ENCODE measurements around the gene BCAS1.

BCAS1 gene

DNA sequence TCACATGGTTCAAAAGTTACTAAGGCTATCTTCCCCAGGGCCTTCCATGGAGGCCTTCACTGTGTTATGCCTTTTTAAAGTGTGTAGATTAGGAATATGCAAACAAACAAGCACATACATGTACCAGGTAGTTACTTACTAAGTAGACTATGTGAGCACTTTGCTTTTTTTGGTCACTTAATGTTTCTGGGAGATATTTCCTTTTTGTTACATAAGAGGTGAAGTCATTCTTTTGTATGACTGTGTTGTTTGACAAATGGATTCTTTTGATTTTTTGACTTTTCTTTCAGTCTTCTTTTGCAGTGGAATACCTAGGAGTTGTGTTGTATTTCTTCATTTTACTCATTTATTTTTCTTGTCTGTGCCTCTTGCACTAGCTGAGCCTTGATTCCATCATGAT, 39.6 kb upstream of the BCAS1 start:
- Histone ChIP-seq H3K27me3 (ENCODE audit: low read depth, low read length) (no peaks in the 10 kb centered on the region), H2AFZ (ENCODE audit: low read depth, low read length) (no peak overlapping the region), H4K20me1 (ENCODE audit: insufficient read depth, low read length) (no peaks in the 10 kb centered on the region), H3K4me3 (ENCODE audit: low read length) (no peak overlapping the region), H3K9ac (ENCODE audit: low read length) (no peak overlapping the region), H3K4me1 (ENCODE audit: low read length) (peaks cover 9% of the 10 kb centered on the region), H3K4me2 (ENCODE audit: low read length) (no peak overlapping the region), H3K9me3 (ENCODE audit: insufficient read depth, low read length) (peaks cover 3% of the 10 kb centered on the region; the same call in 1 of the 2 replicates), H3K27ac (ENCODE audit: low read length) (no peak overlapping the region), H3K36me3 (replicated peaks; ENCODE audit: low read depth, low read length) (no peaks in the 10 kb centered on the region), H3K79me2 (ENCODE audit: low read length) (no peaks in the 10 kb centered on the region)
- TF ChIP-seq, protein P1, sequence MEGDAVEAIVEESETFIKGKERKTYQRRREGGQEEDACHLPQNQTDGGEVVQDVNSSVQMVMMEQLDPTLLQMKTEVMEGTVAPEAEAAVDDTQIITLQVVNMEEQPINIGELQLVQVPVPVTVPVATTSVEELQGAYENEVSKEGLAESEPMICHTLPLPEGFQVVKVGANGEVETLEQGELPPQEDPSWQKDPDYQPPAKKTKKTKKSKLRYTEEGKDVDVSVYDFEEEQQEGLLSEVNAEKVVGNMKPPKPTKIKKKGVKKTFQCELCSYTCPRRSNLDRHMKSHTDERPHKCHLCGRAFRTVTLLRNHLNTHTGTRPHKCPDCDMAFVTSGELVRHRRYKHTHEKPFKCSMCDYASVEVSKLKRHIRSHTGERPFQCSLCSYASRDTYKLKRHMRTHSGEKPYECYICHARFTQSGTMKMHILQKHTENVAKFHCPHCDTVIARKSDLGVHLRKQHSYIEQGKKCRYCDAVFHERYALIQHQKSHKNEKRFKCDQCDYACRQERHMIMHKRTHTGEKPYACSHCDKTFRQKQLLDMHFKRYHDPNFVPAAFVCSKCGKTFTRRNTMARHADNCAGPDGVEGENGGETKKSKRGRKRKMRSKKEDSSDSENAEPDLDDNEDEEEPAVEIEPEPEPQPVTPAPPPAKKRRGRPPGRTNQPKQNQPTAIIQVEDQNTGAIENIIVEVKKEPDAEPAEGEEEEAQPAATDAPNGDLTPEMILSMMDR (IDR thresholded peaks at IDR 0.05; ENCODE audit: low read depth, low read length) = no peak
- no peak for TF ChIP-seq EZH2phosphoT487 (IDR thresholded peaks at IDR 0.05; ENCODE audit: low read depth)

DNA sequence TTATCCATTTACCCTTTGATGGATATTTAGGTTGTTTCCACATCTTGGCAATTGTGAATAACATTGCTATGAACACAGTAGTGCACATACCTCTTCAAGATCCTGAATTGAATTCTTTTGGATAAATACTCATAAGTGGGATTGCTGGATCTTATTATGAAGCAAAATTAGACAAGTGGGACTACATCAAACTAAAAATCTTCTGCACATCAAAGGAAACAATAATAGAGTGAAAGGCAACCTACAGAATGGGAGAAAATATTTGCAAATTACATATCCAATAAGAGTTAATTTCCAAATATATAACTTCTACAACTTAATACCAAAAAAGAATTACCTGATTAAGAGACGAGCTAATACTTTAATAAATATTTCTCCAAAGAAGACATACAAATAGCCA, 38.4 kb upstream of the BCAS1 start:
- Histone ChIP-seq H3K36me3 (replicated peaks; ENCODE audit: low read depth, low read length) (no peaks in the 10 kb centered on the region), H3K27ac (ENCODE audit: low read length) (no peak overlapping the region), H4K20me1 (ENCODE audit: insufficient read depth, low read length) (no peaks in the 10 kb centered on the region), H3K27me3 (ENCODE audit: low read depth, low read length) (no peaks in the 10 kb centered on the region), H3K9ac (ENCODE audit: low read length) (no peak overlapping the region), H3K4me2 (ENCODE audit: low read length) (no peak overlapping the region), H3K79me2 (ENCODE audit: low read length) (no peaks in the 10 kb centered on the region), H2AFZ (ENCODE audit: low read depth, low read length) (no peak overlapping the region), H3K4me3 (ENCODE audit: low read length) (no peak overlapping the region), H3K9me3 (ENCODE audit: insufficient read depth, low read length) (peaks cover 3% of the 10 kb centered on the region; the same call in 1 of the 2 replicates), H3K4me1 (ENCODE audit: low read length) (peaks cover 9% of the 10 kb centered on the region)
- TF ChIP-seq, protein P1 (IDR thresholded peaks at IDR 0.05; ENCODE audit: low read depth, low read length) = no peak
- no peak for TF ChIP-seq EZH2phosphoT487 (IDR thresholded peaks at IDR 0.05; ENCODE audit: low read depth)

DNA sequence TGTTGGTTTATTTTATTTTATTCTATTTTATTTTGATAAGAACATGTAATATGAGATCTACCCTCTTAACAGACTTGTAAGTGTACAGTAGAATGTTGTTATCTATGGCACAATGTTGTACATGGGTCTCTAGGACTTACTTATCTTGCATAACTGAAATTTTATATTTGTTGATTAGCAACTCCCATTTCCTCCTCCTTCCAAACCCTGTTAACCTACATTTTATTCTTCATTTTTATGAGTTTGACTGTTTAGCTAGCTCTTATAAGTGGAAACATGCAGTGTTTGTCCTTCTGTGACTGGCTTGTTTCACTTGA, 37.9 kb upstream of the BCAS1 start:
- Histone ChIP-seq H3K27ac (ENCODE audit: low read length) (no peak overlapping the region), H3K4me3 (ENCODE audit: low read length) (no peak overlapping the region), H3K9me3 (ENCODE audit: insufficient read depth, low read length) (peaks cover 3% of the 10 kb centered on the region; the same call in 1 of the 2 replicates), H3K4me2 (ENCODE audit: low read length) (no peak overlapping the region), H3K4me1 (ENCODE audit: low read length) (peaks cover 13% of the 10 kb centered on the region), H4K20me1 (ENCODE audit: insufficient read depth, low read length) (no peaks in the 10 kb centered on the region), H3K79me2 (ENCODE audit: low read length) (no peaks in the 10 kb centered on the region), H2AFZ (ENCODE audit: low read depth, low read length) (no peak overlapping the region), H3K36me3 (replicated peaks; ENCODE audit: low read depth, low read length) (no peaks in the 10 kb centered on the region), H3K9ac (ENCODE audit: low read length) (no peak overlapping the region), H3K27me3 (ENCODE audit: low read depth, low read length) (no peaks in the 10 kb centered on the region)
- no peak for TF ChIP-seq EZH2phosphoT487 (IDR thresholded peaks at IDR 0.05; ENCODE audit: low read depth)
- TF ChIP-seq, protein P1 (IDR thresholded peaks at IDR 0.05; ENCODE audit: low read depth, low read length) = no peak

DNA sequence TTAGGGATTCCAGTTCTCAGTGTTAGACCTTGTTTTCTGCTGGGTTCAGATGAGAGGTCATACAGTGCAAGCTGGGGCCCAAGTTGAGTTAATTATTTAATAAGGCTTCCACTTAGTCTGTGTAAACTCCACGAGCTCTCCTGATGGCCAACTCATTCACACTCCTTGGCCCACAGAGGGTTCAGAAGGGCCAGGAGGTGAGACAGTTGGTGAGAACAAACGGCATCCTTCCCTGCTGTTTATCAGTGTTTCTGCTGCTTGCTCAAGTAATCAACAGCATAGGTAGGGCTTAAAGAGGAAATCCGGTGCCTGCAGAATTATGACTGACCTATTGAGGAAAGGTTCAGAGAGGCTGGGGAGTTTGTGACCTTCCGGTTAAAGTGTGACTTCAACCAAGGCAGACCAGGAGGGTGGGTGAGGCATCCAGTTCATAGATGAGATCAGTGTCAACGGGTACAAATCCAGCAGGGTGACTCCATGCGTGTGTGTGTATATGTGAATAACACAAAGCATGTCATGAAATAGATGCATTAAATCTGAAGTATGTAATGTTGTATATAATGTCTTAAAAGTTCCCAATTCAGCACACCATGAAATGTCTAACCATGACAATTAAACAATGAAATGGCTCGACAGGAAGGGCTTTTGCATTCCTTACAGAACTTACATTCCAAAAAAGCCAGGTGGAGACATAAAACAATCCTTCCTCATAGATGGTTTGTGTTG, 37.4 kb upstream of the BCAS1 start:
- Histone ChIP-seq H4K20me1 (ENCODE audit: insufficient read depth, low read length) (no peaks in the 10 kb centered on the region), H3K79me2 (ENCODE audit: low read length) (no peaks in the 10 kb centered on the region), H2AFZ (ENCODE audit: low read depth, low read length) (no peak overlapping the region), H3K36me3 (replicated peaks; ENCODE audit: low read depth, low read length) (no peaks in the 10 kb centered on the region), H3K27ac (ENCODE audit: low read length) (no peak overlapping the region), H3K9ac (ENCODE audit: low read length) (no peak overlapping the region), H3K9me3 (ENCODE audit: insufficient read depth, low read length) (peaks cover 3% of the 10 kb centered on the region; the same call in 1 of the 2 replicates), H3K4me3 (ENCODE audit: low read length) (no peak overlapping the region), H3K4me1 (ENCODE audit: low read length) (peaks cover 15% of the 10 kb centered on the region), H3K4me2 (ENCODE audit: low read length) (no peak overlapping the region), H3K27me3 (ENCODE audit: low read depth, low read length) (no peaks in the 10 kb centered on the region)
- TF ChIP-seq, protein P1 (IDR thresholded peaks at IDR 0.05; ENCODE audit: low read depth, low read length) = no peak

Measured in OCI-LY3 (cell line).